Dermis blood vessel endothelial cell (primary cell): ENCODE data around the gene CLIC6. TPM values are rescaled to one million over a fixed set of nuclear protein-coding genes. Genes with fewer than 3 reads are reported as not detected.
A peak's percentile ranks its signal among the peaks of the same experiment; 100 is the strongest.

ENCODE experiments used
- DNase-seq: peaks from one replicate; pipeline ENCODE4 v3.0.0; 2010
- total RNA-seq: library from RNA; depleted of rRNA; stranded (reverse); fragments of >200 nt; gene quantifications from 2 replicates; pipeline ENCODE4 v1.2.3, GENCODE V29; 2014

CLIC6 gene
- not detected in 2 replicates for total RNA-seq

- DNase-seq = no peak
Measured at GRCh38 chr21:34668803-34669148, at the start of gene CLIC6. CLIC6 (plus strand) TSS chr21:34668994; CDS start chr21:34669389, 395 bp downstream.

- DNase-seq = no peak
Measured at GRCh38 chr21:34619841-34620665, 48.7 kb upstream of the CLIC6 start.

GRCh38 chr21:34621434-34622350 lies 47.1 kb upstream of the CLIC6 start:
- DNase-seq = no peak

GRCh38 chr21:34623516-34623915 lies 45.3 kb upstream of the CLIC6 start:
- DNase-seq = no peak

DNA sequence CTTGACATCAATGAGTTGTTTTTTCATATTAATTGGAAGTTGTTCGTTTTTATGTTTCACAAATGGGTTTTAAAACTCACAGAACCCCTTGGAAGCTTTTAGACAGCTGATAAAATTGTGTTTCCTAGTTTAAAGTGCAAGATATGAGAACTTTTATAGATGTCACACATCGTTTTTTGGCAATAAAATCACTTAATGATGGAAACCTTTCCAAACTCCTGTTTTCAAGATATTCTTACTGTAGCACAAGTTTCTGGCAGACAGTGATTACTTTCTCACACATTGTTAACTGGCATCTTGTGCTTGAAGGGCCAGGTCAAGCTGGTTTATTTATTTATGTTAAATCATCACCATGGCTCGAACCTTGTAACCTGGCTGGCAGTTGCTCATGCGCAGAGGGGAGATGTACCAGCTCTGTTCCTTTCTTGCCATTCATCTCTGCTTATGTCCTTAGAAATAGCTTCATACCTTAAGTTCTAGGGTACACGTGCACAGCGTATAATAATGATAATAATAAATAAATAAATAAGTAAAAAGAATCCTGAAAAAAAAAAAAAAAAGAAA lies 43.7 kb upstream of the CLIC6 start:
- DNase-seq = no peak

- no peak for DNase-seq
Measured at GRCh38 chr21:34626131-34626530, 42.7 kb upstream of the CLIC6 start.

GRCh38 chr21:34630536-34631143 lies 38.2 kb upstream of the CLIC6 start:
- DNase-seq = peak; percentile 77

GRCh38 chr21:34632498-34632897 lies 36.3 kb upstream of the CLIC6 start:
- DNase-seq = no peak

GRCh38 chr21:34635307-34635706 lies 33.5 kb upstream of the CLIC6 start:
- DNase-seq = peak; percentile 8

- no peak for DNase-seq
Measured at GRCh38 chr21:34636961-34637360, 31.8 kb upstream of the CLIC6 start.

- no peak for DNase-seq
Measured at GRCh38 chr21:34639250-34639649, 29.5 kb upstream of the CLIC6 start.

DNA sequence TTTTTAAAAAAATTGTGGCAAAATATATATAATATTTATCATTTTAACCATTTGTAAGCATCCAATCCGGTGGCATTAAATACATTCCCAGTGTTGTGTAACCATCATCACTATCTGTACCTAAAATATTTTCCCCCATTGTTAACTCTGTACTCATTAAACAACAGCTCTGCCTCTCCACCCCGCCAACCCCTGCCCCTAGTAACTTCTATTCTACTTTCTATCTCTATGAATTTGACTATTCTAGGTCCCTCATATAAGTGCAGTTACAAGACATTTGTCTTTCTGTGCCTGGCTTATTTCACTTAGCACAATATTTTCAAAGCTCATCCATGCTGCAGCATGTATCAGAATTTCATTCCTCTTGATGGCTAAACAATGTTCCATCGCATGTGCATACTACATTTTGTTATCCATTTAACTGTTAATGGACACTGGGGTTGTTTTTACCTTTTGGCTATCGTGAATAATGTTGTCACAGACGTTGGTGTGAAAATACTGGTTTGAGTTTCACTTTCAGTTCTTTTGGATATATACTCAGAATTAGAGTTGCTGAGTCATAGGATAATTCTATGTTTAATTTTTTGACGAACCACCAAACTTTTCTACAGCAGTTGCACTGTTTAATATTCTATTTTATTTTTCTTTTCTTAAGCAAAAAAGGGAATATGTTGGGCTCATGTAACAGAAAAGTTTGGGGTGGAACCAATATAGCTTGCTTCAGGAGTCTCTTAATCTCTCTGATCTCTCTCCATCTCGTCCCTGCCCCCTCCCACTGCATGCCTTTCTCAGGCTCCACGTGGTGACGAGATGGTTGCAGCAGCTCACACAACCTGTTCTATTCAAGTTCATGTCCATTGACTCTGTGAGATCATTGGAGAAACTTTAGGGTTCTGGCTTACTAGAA lies 28.7 kb upstream of the CLIC6 start:
- DNase-seq = peak; percentile 5

DNA sequence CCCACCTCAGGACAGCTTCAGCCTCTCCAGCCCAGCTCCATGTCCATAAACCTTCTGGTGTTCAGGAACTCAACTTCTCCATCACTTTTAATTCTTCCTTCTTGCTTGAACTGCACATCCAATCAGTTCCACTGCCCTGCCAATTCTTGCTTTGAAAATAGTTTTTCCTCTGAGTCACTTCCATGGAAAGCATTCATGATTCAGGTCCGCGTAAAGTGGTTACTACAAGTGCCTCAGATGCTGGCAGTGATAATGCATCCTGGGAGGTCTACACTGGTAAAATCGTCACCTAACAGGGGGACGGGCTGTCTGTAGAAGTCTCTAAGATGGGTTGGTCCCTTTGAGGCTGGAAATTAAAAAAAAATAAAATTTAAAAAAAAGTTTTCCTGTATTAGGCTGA lies 27.9 kb upstream of the CLIC6 start:
- peak; percentile 64 for DNase-seq

DNA sequence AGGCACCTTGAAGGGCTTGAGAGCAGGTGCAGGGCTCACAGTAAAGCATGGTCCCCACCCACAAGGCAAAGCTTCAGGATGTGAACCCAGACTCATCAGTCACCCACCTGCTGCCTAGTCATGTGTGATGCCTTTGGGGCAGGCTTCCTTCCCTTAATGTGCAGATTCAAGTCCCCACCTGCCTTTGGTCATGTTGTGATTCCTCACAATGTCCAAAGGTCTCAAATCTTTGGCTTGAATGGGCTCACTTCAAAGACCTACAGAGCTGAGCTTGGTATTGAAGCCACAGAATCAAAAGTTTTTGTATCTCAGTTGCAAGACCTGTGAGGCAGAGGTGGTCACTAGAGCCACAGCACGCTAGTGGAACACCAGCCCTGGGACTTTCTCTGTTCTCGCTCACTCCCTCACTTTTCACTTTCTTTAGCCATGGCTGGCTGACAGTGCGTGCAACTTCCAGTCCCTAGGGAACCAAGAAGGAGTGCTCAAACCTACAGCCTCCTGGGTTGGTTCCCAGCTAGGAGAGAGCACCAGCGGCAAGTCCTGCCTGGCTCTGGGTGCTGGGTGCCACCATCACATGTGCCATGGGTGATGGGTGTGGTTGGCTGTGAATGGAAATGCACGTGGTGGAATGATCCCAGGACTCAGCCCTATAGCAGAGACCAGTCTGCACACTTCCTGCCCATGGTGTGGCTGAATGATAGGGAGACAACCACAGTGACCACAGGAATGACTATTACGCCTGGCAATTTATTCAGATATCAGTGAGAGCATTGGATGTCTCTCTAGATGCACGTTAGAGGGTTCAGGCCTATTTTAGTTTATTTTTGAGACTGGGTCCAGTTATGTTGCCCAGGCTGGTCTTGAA lies 26.4 kb upstream of the CLIC6 start:
- no peak for DNase-seq

GRCh38 chr21:34644825-34645224 lies 24.0 kb upstream of the CLIC6 start:
- no peak for DNase-seq

DNA sequence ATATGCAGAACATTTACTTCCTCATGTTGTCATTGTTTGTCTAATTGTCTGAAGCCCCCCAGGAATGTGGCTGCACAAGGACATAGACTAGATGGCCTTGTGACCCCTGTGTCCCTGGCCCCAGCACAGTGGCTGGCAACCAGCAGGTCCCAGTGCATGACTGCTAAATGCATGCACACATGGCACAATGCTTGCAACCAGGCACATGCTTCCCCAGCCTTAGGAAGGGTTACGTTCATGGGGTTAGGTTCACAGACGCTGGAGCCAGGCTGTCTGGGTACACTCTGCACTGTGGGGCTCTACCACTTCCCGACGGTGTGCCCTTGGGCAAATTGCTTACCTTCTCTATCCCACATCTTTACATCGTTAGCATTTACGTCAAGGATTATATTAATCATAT lies 21.2 kb upstream of the CLIC6 start:
- DNase-seq = no peak

- DNase-seq = no peak
Measured at GRCh38 chr21:34648739-34649297, 20.0 kb upstream of the CLIC6 start.

DNA sequence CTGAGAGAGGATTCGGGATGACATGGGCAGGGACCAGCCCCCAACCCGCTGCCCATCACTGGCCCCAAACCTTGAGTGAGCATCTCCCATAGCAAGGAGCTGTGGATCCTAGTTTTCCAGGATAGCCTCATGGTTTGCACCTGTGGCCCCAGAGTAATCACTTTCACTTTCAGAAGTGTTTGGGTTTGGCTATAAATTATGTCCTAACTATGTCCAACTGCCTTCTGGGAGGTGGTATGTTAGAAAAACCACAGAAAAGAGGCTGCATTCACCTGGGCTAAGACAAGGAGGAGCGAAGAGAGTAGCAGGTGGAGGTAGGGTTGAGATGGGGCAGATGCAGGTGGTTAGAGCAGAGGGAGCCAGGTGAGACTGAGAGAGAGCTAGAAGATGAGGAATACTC lies 19.4 kb upstream of the CLIC6 start:
- no peak for DNase-seq

- no peak for DNase-seq
Measured at GRCh38 chr21:34650861-34651431, 17.8 kb upstream of the CLIC6 start.

GRCh38 chr21:34651642-34652041 lies 17.2 kb upstream of the CLIC6 start:
- no peak for DNase-seq
